OCI-LY3 (cell line): Measurements from ENCODE around the gene SPP2.

Source experiments
- H2AFZ ChIP-seq: fragments of 200-600, 300-600 bp; shearing (Covaris generic); 2 replicates; pipeline ENCODE4 v1.6.0; 2014; ENCODE audit warnings: antibody characterized with exemption, low read depth, low read length
- H3K27ac ChIP-seq: fragments of 200-600, 300-600 bp; sonication (generic); 2 replicates; pipeline ENCODE4 v1.5.1; 2014; ENCODE audit warnings: mild to moderate bottlenecking, low read length, moderate library complexity, mixed read lengths
- H3K27me3 ChIP-seq: fragments of 200-600, 300-600 bp; sonication (generic); 2 replicates; pipeline ENCODE4 v1.6.1; 2014; ENCODE audit warnings: low read depth, low read length, mixed read lengths
- H3K36me3 ChIP-seq: fragments of 200-600, 300-600 bp; sonication (generic); replicated peaks from 2 replicates; pipeline ENCODE3; 2014; ENCODE audit warnings: low read depth, low read length, mixed read lengths
- H3K4me1 ChIP-seq: fragments of 300-600, 200-600 bp; sonication (generic); 2 replicates; pipeline ENCODE4 v1.6.1; 2014; ENCODE audit warnings: low read length, mixed read lengths
- H3K4me2 ChIP-seq: fragments of 200-600, 300-600 bp; sonication (generic); 2 replicates; pipeline ENCODE4 v1.6.1; 2014; ENCODE audit warnings: low read length, mixed read lengths
- H3K4me3 ChIP-seq: fragments of 300-600, 200-600 bp; sonication (generic); 2 replicates; pipeline ENCODE4 v1.5.1; 2014; ENCODE audit warnings: antibody characterized with exemption, mild to moderate bottlenecking, low read length, moderate library complexity
- H3K79me2 ChIP-seq: fragments of 300-600, 200-600 bp; shearing (Covaris generic); 2 replicates; pipeline ENCODE4 v1.6.1; 2014; ENCODE audit warnings: mild to moderate bottlenecking, low read length, mixed read lengths
- H3K9ac ChIP-seq: fragments of 300-600, 200-600 bp; shearing (Covaris generic); 2 replicates; pipeline ENCODE4 v1.6.0; 2014; ENCODE audit warnings: mild to moderate bottlenecking, low read length, moderate library complexity
- H3K9me3 ChIP-seq: fragments of 200-600, 300-600 bp; shearing (Covaris generic); 2 replicates; pipeline ENCODE4 v1.6.1; 2014; ENCODE audit warnings: low read length, mixed read lengths; ENCODE audit not compliant: insufficient read depth
- H4K20me1 ChIP-seq: fragments of 200-600, 300-600 bp; sonication (generic); 2 replicates; pipeline ENCODE4 v1.6.1; 2016; ENCODE audit warnings: low read length, mixed read lengths; ENCODE audit not compliant: insufficient read depth
- EZH2phosphoT487 ChIP-seq: fragments of 200-600 bp; shearing (Covaris generic); IDR thresholded peaks from 2 replicates; pipeline ENCODE4 v1.6.1; 2018; ENCODE audit warnings: antibody characterized with exemption, mixed run types, low read depth
- TF ChIP-seq, protein P1 (sequence below): fragments of 200-600, 300-600 bp; sonication (generic); IDR thresholded peaks from 2 replicates; pipeline ENCODE4 v1.5.1; 2014; ENCODE audit warnings: antibody characterized with exemption, low read length, low read depth

SPP2 gene

DNA sequence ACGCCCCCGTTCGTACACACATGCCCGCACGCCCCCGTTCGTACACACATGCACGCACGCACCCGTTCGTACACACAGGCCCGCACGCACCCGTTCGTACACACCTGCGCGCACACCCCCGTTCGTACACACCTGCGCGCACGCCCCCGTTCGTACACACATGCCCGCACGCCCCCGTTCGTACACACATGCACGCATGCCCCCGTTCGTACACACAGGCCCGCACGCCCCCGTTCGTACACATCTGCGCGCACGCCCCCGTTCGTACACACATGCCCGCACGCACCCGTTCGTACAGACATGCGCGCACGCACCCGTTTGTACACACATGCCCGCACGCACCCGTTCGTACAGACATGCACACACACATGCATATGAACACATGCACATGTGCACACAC is 45.7 kb downstream of the SPP2 start:
- TF ChIP-seq EZH2phosphoT487 = no peak
- TF ChIP-seq, protein P1, sequence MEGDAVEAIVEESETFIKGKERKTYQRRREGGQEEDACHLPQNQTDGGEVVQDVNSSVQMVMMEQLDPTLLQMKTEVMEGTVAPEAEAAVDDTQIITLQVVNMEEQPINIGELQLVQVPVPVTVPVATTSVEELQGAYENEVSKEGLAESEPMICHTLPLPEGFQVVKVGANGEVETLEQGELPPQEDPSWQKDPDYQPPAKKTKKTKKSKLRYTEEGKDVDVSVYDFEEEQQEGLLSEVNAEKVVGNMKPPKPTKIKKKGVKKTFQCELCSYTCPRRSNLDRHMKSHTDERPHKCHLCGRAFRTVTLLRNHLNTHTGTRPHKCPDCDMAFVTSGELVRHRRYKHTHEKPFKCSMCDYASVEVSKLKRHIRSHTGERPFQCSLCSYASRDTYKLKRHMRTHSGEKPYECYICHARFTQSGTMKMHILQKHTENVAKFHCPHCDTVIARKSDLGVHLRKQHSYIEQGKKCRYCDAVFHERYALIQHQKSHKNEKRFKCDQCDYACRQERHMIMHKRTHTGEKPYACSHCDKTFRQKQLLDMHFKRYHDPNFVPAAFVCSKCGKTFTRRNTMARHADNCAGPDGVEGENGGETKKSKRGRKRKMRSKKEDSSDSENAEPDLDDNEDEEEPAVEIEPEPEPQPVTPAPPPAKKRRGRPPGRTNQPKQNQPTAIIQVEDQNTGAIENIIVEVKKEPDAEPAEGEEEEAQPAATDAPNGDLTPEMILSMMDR = no peak
- Histone ChIP-seq H3K79me2 (no peaks in the 10 kb centered on the region), H3K9me3 (no peaks in the 10 kb centered on the region), H3K4me3 (no peak overlapping the region), H3K36me3 (no peaks in the 10 kb centered on the region), H2AFZ (no peak overlapping the region), H3K27ac (no peak overlapping the region), H3K9ac (no peak overlapping the region), H3K27me3 (peaks cover 20% of the 10 kb centered on the region), H4K20me1 (0 out of 2 replicates have a peak, but pooled peaks cover 2% of the 10 kb centered on the region), H3K4me2 (no peak overlapping the region), H3K4me1 (peaks cover 12% of the 10 kb centered on the region)

DNA sequence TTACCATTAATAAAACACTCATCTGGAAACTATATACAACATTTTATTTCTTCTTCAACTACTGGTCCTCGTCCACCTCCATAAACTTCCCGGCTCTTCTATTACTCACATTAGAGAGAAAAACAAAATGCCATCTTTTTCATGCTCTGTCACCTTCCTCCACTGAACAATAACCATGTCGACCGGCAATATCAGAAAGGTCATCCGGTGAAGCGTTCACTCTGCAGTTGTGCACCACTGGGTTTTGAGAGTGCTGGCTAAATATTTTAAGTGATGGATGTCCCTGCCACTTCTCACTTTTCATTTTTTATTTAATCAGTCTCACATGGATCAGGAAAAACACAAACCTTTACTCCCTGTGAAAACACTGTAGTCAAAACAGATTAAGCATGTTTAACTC is 48.2 kb downstream of the SPP2 start:
- Histone ChIP-seq H4K20me1 (0 out of 2 replicates have a peak, but pooled peaks cover 2% of the 10 kb centered on the region), H3K27me3 (peaks cover 17% of the 10 kb centered on the region), H3K4me1 (peaks cover 12% of the 10 kb centered on the region), H3K4me3 (no peak overlapping the region), H3K27ac (no peak overlapping the region), H3K4me2 (no peak overlapping the region), H3K36me3 (no peaks in the 10 kb centered on the region), H3K9ac (no peak overlapping the region), H2AFZ (no peak overlapping the region), H3K9me3 (no peaks in the 10 kb centered on the region), H3K79me2 (no peaks in the 10 kb centered on the region)
- no peak for TF ChIP-seq EZH2phosphoT487
- TF ChIP-seq, protein P1 = no peak

DNA sequence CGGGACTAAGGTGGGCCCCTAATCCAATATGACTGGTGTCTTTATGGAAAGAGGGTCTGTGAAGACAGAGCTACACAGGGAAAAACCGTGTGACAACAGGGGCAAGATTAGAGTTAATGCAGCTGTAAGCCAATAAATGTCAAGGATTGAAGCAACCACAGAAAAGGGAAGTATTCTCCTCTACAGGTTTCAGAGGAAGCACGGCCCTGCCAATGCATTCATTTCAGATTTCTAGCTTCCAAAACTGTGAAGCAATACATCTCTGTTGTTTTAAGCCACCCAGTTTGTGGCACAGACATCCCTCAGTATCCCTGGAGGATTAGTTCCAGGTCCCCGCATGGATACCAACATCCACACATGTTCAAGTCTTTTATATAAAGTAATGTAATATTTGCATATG is 48.8 kb downstream of the SPP2 start:
- no peak overlapping the region for H3K27ac ChIP-seq
- H3K9ac ChIP-seq = no peak overlapping the region
- H3K36me3 ChIP-seq = no peaks in the 10 kb centered on the region
- H3K4me3 ChIP-seq = no peak overlapping the region
- H3K4me2 ChIP-seq = no peak overlapping the region
- H3K9me3 ChIP-seq = no peaks in the 10 kb centered on the region
- H2AFZ ChIP-seq = no peak overlapping the region
- H3K4me1 ChIP-seq = peaks cover 12% of the 10 kb centered on the region
- 0 out of 2 replicates have a peak, but pooled peaks cover 2% of the 10 kb centered on the region for H4K20me1 ChIP-seq
- H3K79me2 ChIP-seq = no peaks in the 10 kb centered on the region
- no peak for TF ChIP-seq EZH2phosphoT487
- TF ChIP-seq, protein P1 = no peak
- peaks cover 14% of the 10 kb centered on the region for H3K27me3 ChIP-seq

GRCh38 chr2:234100686-234101085 is 50.2 kb downstream of the SPP2 start:
- Histone ChIP-seq H3K27ac (no peak overlapping the region), H3K4me2 (no peak overlapping the region), H3K79me2 (no peaks in the 10 kb centered on the region), H4K20me1 (0 out of 2 replicates have a peak, but pooled peaks cover 2% of the 10 kb centered on the region), H3K36me3 (no peaks in the 10 kb centered on the region), H3K9ac (no peak overlapping the region), H3K4me1 (peaks cover 12% of the 10 kb centered on the region), H3K9me3 (no peaks in the 10 kb centered on the region), H2AFZ (no peak overlapping the region), H3K27me3 (peaks cover 14% of the 10 kb centered on the region), H3K4me3 (no peak overlapping the region)
- no peak for TF ChIP-seq EZH2phosphoT487
- TF ChIP-seq, protein P1 = no peak
